ENCODE data around the gene RMP24.

RMP24 gene

GRCh38 chr18:35934891-35935290 is 37.6 kb upstream of the RMP24 start:
- no peaks in the 10 kb centered on the region for H3K4me1 ChIP-seq
- DNase-seq: no peak
- WGBS, 2 donors: 85 to 86% methylated on average over 5 of the region's 5 CpGs
- no peak for TF ChIP-seq POLR2A (IDR thresholded peaks at IDR 0.05)
- no peak for TF ChIP-seq CTCF (IDR thresholded peaks at IDR 0.05)
- no peak overlapping the region for H3K27ac ChIP-seq
- H3K4me3 ChIP-seq (replicated peaks in 1 of 3): no peak overlapping the region
- intact Hi-C loops (cut with DNase I): no loop called here
- H3K36me3 ChIP-seq: no peaks in the 10 kb centered on the region
- no peaks in the 10 kb centered on the region for H3K27me3 ChIP-seq
- H3K9me3 ChIP-seq: no peaks in the 10 kb centered on the region

- TF ChIP-seq POLR2A (IDR thresholded peaks at IDR 0.05): no peak
- no peak for TF ChIP-seq CTCF (IDR thresholded peaks at IDR 0.05)
- no peak overlapping the region for H3K27ac ChIP-seq
- H3K4me1 ChIP-seq: no peaks in the 10 kb centered on the region
- H3K36me3 ChIP-seq: no peaks in the 10 kb centered on the region
- no peaks in the 10 kb centered on the region for H3K9me3 ChIP-seq
- no peak for DNase-seq
- 65 to 68% methylated on average over 4 of the region's 4 CpGs for WGBS, 2 donors
- intact Hi-C loops (cut with DNase I): no loop called here
- no peak overlapping the region for H3K4me3 ChIP-seq (replicated peaks in 1 of 3)
- H3K27me3 ChIP-seq: no peaks in the 10 kb centered on the region
Observed at GRCh38 chr18:35935805-35936204, 36.7 kb upstream of the RMP24 start.

- no peak for DNase-seq
- Histone ChIP-seq H3K27ac (no peak overlapping the region), H3K4me1 (no peaks in the 10 kb centered on the region), H3K36me3 (no peaks in the 10 kb centered on the region), H3K9me3 (no peaks in the 10 kb centered on the region), H3K27me3 (no peaks in the 10 kb centered on the region), H3K4me3 (replicated peaks in 1 of 3) (no peak overlapping the region)
- WGBS, 2 donors: 84 to 94% methylated on average over 1 of the region's 1 CpG
- intact Hi-C loops (cut with DNase I): no loop called here
- TF ChIP-seq CTCF (IDR thresholded peaks at IDR 0.05) (no peak), POLR2A (IDR thresholded peaks at IDR 0.05) (no peak)
Observed at GRCh38 chr18:35936951-35937350, 35.5 kb upstream of the RMP24 start.

- 44 to 68% methylated on average over 1 of the region's 1 CpG for WGBS, 2 donors
- TF ChIP-seq POLR2A (IDR thresholded peaks at IDR 0.05) (no peak), CTCF (IDR thresholded peaks at IDR 0.05) (no peak)
- intact Hi-C loops (cut with DNase I): no loop called here
- Histone ChIP-seq H3K36me3 (no peaks in the 10 kb centered on the region), H3K9me3 (no peaks in the 10 kb centered on the region), H3K4me3 (replicated peaks in 1 of 3) (no peak overlapping the region), H3K27me3 (no peaks in the 10 kb centered on the region), H3K27ac (no peak overlapping the region), H3K4me1 (no peaks in the 10 kb centered on the region)
- no peak for DNase-seq
Observed at GRCh38 chr18:35938158-35938557, 34.3 kb upstream of the RMP24 start.

DNA sequence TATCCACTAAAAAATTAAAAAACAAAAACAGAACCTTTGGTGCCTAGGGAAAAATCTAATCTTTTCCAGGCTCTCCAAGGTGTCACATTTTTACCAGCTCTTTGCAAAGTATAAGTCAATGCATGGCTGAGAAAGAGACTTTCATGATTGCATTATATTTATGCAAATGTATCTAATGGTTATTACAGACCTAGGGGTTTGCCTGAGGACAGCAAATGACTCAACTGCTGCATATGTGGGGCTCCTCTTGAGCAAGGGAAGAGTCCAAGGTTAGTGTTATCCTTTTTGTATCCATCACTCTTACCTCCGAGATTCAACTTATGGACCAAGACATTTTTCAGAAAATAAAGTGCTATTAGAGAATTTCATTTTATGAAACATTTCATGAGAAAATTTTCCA is 33.9 kb upstream of the RMP24 start:
- Histone ChIP-seq H3K4me3 (replicated peaks in 1 of 3) (no peak overlapping the region), H3K27ac (no peak overlapping the region), H3K27me3 (no peaks in the 10 kb centered on the region), H3K9me3 (no peaks in the 10 kb centered on the region), H3K36me3 (no peaks in the 10 kb centered on the region), H3K4me1 (no peaks in the 10 kb centered on the region)
- intact Hi-C loops (cut with DNase I): no loop called here
- WGBS, 2 donors: 86 to 90% methylated on average over 1 of the region's 1 CpG
- TF ChIP-seq POLR2A (IDR thresholded peaks at IDR 0.05): no peak
- TF ChIP-seq CTCF (IDR thresholded peaks at IDR 0.05): no peak
- no peak for DNase-seq
